Measurements from ENCODE around the gene TMCO1.

DNA sequence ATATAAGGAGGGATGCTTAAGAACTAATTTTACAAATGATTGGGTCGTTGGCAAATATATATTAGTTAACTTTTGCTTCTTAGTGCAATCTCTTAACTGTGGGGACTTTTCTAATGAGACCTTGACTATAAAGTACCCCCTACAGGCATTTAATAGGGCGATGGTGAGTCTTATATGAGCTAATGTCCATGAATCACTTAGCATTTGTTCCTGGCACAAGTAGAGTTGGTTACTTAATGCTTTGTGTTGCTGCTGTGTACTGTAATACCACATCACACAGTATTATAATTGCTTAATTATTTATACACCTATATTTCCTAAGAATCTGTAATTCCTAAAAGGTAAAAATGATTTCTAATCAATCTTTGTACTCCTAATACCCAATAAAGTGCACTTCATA is 25.3 kb upstream of the TMCO1 start:
- TF ChIP-seq POLR2A (IDR thresholded peaks at IDR 0.05) (no peak), POLR2AphosphoS5 (IDR thresholded peaks at IDR 0.05) (no peak), EP300 (IDR thresholded peaks at IDR 0.05) (no peak)
- TF ChIP-seq, protein P1, sequence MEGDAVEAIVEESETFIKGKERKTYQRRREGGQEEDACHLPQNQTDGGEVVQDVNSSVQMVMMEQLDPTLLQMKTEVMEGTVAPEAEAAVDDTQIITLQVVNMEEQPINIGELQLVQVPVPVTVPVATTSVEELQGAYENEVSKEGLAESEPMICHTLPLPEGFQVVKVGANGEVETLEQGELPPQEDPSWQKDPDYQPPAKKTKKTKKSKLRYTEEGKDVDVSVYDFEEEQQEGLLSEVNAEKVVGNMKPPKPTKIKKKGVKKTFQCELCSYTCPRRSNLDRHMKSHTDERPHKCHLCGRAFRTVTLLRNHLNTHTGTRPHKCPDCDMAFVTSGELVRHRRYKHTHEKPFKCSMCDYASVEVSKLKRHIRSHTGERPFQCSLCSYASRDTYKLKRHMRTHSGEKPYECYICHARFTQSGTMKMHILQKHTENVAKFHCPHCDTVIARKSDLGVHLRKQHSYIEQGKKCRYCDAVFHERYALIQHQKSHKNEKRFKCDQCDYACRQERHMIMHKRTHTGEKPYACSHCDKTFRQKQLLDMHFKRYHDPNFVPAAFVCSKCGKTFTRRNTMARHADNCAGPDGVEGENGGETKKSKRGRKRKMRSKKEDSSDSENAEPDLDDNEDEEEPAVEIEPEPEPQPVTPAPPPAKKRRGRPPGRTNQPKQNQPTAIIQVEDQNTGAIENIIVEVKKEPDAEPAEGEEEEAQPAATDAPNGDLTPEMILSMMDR (IDR thresholded peaks at IDR 0.05): no peak

All from suprapubic skin (tissue), 4 donors.